GM12874 (cell line): ENCODE results near the gene CAMKMT.

Source experiments
- CTCF ChIP-seq: IDR thresholded peaks from 2 replicates; pipeline ENCODE4 v1.5.1; 2011; ENCODE audit warnings: low read depth, mild to moderate bottlenecking, control low read depth, low read length, moderate library complexity; ENCODE audit not compliant: insufficient read depth

Gene CAMKMT

GRCh38 chr2:44663471-44664073 lies 301.8 kb downstream of the CAMKMT start:
- no peak for TF ChIP-seq CTCF

DNA sequence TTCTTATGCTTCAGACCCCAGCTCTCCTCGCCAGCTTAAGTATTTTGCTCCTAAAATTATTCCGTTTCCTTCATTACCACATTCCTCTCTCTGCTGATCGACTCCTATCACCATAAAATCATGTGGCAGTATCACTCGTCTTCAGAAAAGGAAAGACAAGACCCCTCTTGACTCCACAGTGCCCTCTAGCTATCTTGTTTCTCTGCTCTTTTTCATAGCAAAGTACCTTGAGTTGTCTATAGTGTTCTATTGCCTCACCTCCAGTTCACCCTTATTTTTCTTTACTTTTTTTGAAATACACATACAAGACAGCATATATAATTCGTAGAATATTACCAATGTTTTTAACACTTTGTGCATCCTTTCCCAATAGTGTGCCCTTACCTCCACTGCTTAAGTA lies 306.6 kb downstream of the CAMKMT start:
- TF ChIP-seq CTCF = peak; percentile 48

DNA sequence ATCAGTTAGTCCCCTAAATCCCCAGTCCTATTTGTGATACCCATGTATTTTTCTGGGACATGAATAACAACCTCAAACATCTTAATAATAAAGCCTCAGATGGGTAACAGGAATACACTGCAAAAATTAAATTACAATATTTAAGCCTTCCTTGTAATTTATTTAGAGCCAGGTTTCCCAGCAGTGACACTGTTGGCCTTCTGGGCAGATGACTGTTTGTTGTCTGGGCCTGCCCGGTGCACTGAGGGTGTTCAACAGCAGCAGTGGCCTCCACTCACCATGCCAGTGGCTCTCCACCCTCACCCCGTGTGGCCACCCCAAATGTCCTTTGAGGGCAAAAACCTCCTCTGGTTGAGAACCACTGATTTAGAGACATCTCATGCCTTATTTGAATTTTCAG lies 309.5 kb downstream of the CAMKMT start:
- no peak for TF ChIP-seq CTCF

GRCh38 chr2:44671916-44672315 lies 310.2 kb downstream of the CAMKMT start:
- no peak for TF ChIP-seq CTCF

GRCh38 chr2:44672431-44672830 lies 310.7 kb downstream of the CAMKMT start:
- no peak for TF ChIP-seq CTCF

GRCh38 chr2:44674473-44675284 lies 312.9 kb downstream of the CAMKMT start:
- no peak for TF ChIP-seq CTCF

- TF ChIP-seq CTCF = no peak
Observed at GRCh38 chr2:44676379-44676778, 314.6 kb downstream of the CAMKMT start.
